B cell (primary cell): Measurements from ENCODE around the gene CD44.

Experiments used
- EZH2 ChIP-seq: IDR thresholded peaks from 2 replicates; pipeline ENCODE4 v1.6.1; 2012; ENCODE audit warnings: borderline replicate concordance, low read depth, mild to moderate bottlenecking, moderate library complexity, low read length; ENCODE audit not compliant: insufficient read depth, poor library complexity, severe bottlenecking
- TF ChIP-seq, protein P1 (sequence below): fragments of 200-600 bp; IDR thresholded peaks from one replicate; pipeline ENCODE4 v1.8.0; 2022; ENCODE audit warnings: antibody characterized with exemption, mild to moderate bottlenecking

DNA sequence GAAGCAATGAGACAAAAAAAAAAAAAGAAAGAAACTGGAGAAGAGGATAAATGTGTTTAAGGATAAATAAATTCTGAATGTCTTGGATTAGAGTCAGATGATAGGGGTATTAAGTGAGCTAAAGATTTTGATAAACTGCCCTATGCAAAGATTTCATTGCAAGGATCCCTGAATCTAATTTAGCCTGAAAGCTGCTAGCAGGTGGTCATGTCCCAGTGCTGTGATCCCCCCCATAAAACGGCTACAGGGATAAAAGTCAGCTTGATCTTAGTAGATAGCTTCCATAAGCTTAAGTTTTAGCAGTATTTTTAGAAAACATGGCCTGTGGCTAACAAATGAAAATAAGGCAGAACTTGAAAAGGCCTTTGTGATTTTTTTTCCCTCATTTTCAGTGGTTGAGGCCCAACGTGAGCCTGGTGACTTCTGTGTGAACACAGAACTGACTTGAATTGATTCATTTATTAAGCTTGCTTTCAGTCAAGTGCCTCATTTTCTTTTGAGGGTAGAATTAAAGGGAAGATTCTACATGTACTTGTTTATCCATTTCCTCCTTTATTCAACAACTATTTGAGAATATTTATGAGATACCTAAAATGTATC, 44.5 kb downstream of the CD44 start:
- TF ChIP-seq, protein P1, sequence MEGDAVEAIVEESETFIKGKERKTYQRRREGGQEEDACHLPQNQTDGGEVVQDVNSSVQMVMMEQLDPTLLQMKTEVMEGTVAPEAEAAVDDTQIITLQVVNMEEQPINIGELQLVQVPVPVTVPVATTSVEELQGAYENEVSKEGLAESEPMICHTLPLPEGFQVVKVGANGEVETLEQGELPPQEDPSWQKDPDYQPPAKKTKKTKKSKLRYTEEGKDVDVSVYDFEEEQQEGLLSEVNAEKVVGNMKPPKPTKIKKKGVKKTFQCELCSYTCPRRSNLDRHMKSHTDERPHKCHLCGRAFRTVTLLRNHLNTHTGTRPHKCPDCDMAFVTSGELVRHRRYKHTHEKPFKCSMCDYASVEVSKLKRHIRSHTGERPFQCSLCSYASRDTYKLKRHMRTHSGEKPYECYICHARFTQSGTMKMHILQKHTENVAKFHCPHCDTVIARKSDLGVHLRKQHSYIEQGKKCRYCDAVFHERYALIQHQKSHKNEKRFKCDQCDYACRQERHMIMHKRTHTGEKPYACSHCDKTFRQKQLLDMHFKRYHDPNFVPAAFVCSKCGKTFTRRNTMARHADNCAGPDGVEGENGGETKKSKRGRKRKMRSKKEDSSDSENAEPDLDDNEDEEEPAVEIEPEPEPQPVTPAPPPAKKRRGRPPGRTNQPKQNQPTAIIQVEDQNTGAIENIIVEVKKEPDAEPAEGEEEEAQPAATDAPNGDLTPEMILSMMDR, result no peak
- TF ChIP-seq EZH2, result no peak
